A204.1 (cell line): ENCODE results near the gene NOL4L.

ENCODE experiments used
- FAIRE-seq: peaks from 2 replicates; lab custom pipeline; 2012; peaks lifted over from hg19 to GRCh38; lab: Jason Lieb, UNC

NOL4L gene

GRCh38 chr20:32444474-32445220 lies 140.5 kb downstream of the NOL4L start:
- no peak for FAIRE-seq

GRCh38 chr20:32443386-32443974 lies 141.7 kb downstream of the NOL4L start:
- no peak for FAIRE-seq

- no peak for FAIRE-seq
These were observed 142.3 kb downstream of the NOL4L start for GRCh38 chr20:32442630-32443373.

- no peak for FAIRE-seq
These were observed 143.5 kb downstream of the NOL4L start for GRCh38 chr20:32441638-32442037.

GRCh38 chr20:32440758-32441078 lies 144.4 kb downstream of the NOL4L start:
- no peak for FAIRE-seq

GRCh38 chr20:32440069-32440757 lies 144.9 kb downstream of the NOL4L start:
- FAIRE-seq: no peak

GRCh38 chr20:32439132-32439829 lies 145.9 kb downstream of the NOL4L start:
- no peak for FAIRE-seq

GRCh38 chr20:32438331-32438858 lies 146.7 kb downstream of the NOL4L start:
- no peak for FAIRE-seq

GRCh38 chr20:32437391-32438074 lies 147.6 kb downstream of the NOL4L start:
- FAIRE-seq: no peak

GRCh38 chr20:32436968-32437367 lies 148.2 kb downstream of the NOL4L start:
- FAIRE-seq: no peak

GRCh38 chr20:32436142-32436861 lies 148.8 kb downstream of the NOL4L start:
- FAIRE-seq: no peak

- FAIRE-seq: no peak
These were observed 149.6 kb downstream of the NOL4L start for GRCh38 chr20:32435449-32436107.

- FAIRE-seq: no peak
These were observed 150.7 kb downstream of the NOL4L start for GRCh38 chr20:32434434-32434833.

GRCh38 chr20:32433311-32434021 lies 151.7 kb downstream of the NOL4L start:
- FAIRE-seq: no peak

GRCh38 chr20:32432277-32432676 lies 152.9 kb downstream of the NOL4L start:
- no peak for FAIRE-seq

- FAIRE-seq: no peak
These were observed 153.7 kb downstream of the NOL4L start for GRCh38 chr20:32431457-32431856.

GRCh38 chr20:32429745-32430360 lies 155.3 kb downstream of the NOL4L start:
- no peak for FAIRE-seq

- FAIRE-seq: no peak
These were observed 155.8 kb downstream of the NOL4L start for GRCh38 chr20:32429343-32429742.

GRCh38 chr20:32427996-32428395 lies 157.1 kb downstream of the NOL4L start:
- FAIRE-seq: no peak
